ENCODE results near the gene SEMA4C.

Gene SEMA4C

GRCh38 chr2:96859681-96860064 lies 10.2 kb downstream of the SEMA4C start:
- no peak for DNase-seq (ENCODE audit: low read depth)
- TF ChIP-seq CTCF (conservative IDR thresholded peaks at IDR 0.05; ENCODE audit: control insufficient read depth, insufficient read depth, low read depth, low read length): no peak
- H3K4me3 ChIP-seq (ENCODE audit: control insufficient read depth, low read depth, low read length): no peak overlapping the region

GRCh38 chr2:96859099-96859649 lies 10.7 kb downstream of the SEMA4C start:
- H3K4me3 ChIP-seq (ENCODE audit: control insufficient read depth, low read depth, low read length): no peak overlapping the region

GRCh38 chr2:96857667-96858372 lies 12.1 kb downstream of the SEMA4C start, which contains the start of gene ANKRD39:
TSS of gene ANKRD39 (minus strand) at chr2:96858016. CDS start at chr2:96857987, 29 bp downstream.
- peak within 1 kb of the TSS; percentile 72 for H3K4me3 ChIP-seq (ENCODE audit: control insufficient read depth, low read depth, low read length)
- TF ChIP-seq CTCF (conservative IDR thresholded peaks at IDR 0.05; ENCODE audit: control insufficient read depth, insufficient read depth, low read depth, low read length): peak; percentile 38
- DNase-seq (ENCODE audit: low read depth): peak; percentile 97

More at GRCh38 chr2:96859099-96859649, 10.7 kb downstream of the SEMA4C start:
- TF ChIP-seq CTCF (conservative IDR thresholded peaks at IDR 0.05; ENCODE audit: control insufficient read depth, insufficient read depth, low read depth, low read length): no peak
- no peak for DNase-seq (ENCODE audit: low read depth)

GRCh38 chr2:96856776-96857666 lies 12.9 kb downstream of the SEMA4C start:
- TF ChIP-seq CTCF (conservative IDR thresholded peaks at IDR 0.05; ENCODE audit: control insufficient read depth, insufficient read depth, low read depth, low read length): no peak
- peak; percentile 40 for DNase-seq (ENCODE audit: low read depth)
- H3K4me3 ChIP-seq (ENCODE audit: control insufficient read depth, low read depth, low read length): peak overlapping the region; percentile 72

GRCh38 chr2:96853321-96853720 lies 16.6 kb downstream of the SEMA4C start:
- H3K4me3 ChIP-seq (ENCODE audit: control insufficient read depth, low read depth, low read length): no peak overlapping the region
- DNase-seq (ENCODE audit: low read depth): no peak

More at GRCh38 chr2:96853321-96853720, 16.6 kb downstream of the SEMA4C start:
- no peak for TF ChIP-seq CTCF (conservative IDR thresholded peaks at IDR 0.05; ENCODE audit: control insufficient read depth, insufficient read depth, low read depth, low read length)
